IMR-90 (cell line): ENCODE results near the gene GSN.

Experiments
- CEBPB ChIP-seq: IDR thresholded peaks from 2 replicates; pipeline ENCODE4 v1.6.1; 2012; ENCODE audit warnings: low read depth, low read length, improper control_type of control experiment
- CTCF ChIP-seq: conservative IDR thresholded peaks from 2 replicates; pipeline ENCODE4 v1.5.1; 2012; ENCODE audit warnings: mild to moderate bottlenecking, low read depth, low read length, improper control_type of control experiment
- MAZ ChIP-seq: IDR thresholded peaks from 2 replicates; pipeline ENCODE4 v1.6.1; 2012; ENCODE audit warnings: low read depth, mild to moderate bottlenecking, low read length, improper control_type of control experiment, moderate library complexity, borderline replicate concordance
- MXI1 ChIP-seq: IDR thresholded peaks from 2 replicates; pipeline ENCODE4 v1.6.1; 2012; ENCODE audit warnings: low read depth, mild to moderate bottlenecking, low read length, moderate library complexity, borderline replicate concordance
- POLR2A ChIP-seq: IDR thresholded peaks from 2 replicates; pipeline ENCODE4 v1.6.1; 2012; ENCODE audit warnings: mild to moderate bottlenecking, low read depth, low read length
- USF2 ChIP-seq: fragments of 150-350 bp; IDR thresholded peaks from 2 replicates; pipeline ENCODE4 v1.6.1; 2017; ENCODE audit warnings: mild to moderate bottlenecking, antibody characterized with exemption, low read length, low read depth

DNA sequence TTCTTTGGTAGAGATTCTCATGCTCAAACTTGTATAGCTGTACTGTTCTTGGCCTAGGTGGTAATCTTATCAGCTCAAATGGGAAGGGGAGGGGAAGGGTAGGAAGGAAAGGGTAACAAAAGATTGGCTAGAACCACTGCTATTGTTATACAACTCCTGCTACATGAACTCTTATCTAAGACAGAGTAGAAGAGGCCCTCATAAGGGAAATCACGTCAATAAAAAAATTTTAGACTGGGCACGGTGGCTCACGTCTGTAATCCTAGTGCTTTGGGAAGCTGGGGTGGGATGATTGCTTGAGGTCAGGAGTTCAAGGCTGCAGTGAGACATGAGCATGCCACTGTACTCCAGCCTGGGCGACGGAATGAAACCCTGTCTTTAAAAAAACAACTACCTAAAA, 86.2 kb downstream of the GSN start:
- TF ChIP-seq CTCF (no peak), CEBPB (no peak), POLR2A (no peak), MAZ (no peak), USF2 (no peak), MXI1 (no peak)
